CD4-positive, alpha-beta T cell treated with Interleukin-6 at 100 ng/mL for 8 hours (primary cell): ENCODE data around the gene SOWAHC.
"Not testable (repeated sequence)": the region's sequence is repeated elsewhere in the genome, so short reads cannot be mapped to it uniquely, and the experiment has no call there.

Experiments
- DNase-seq: peaks from one replicate; pipeline ENCODE4 v3.0.0-alpha.2; 2020; ENCODE audit warnings: mixed read lengths, low spot score

SOWAHC gene

GRCh38 chr2:109613922-109614714 is at the start of gene SOWAHC, which contains the start of gene SEPTIN10:
Gene SOWAHC, plus strand, starts transcription at chr2:109614364. Its CDS starts 126 bp downstream, at chr2:109614490.
Gene SEPTIN10, minus strand, starts transcription at chr2:109613966. Its CDS starts 139 bp downstream, at chr2:109613827.
- peak; percentile 73 for DNase-seq

- DNase-seq: no peak
Observed at GRCh38 chr2:109575373-109575772, 38.8 kb upstream of the SOWAHC start.

- not testable (repeated sequence) for DNase-seq
Observed at GRCh38 chr2:109577630-109578029, 36.5 kb upstream of the SOWAHC start.

- DNase-seq: no peak
Observed at GRCh38 chr2:109582928-109583895, 31.0 kb upstream of the SOWAHC start.

GRCh38 chr2:109586687-109587086 is 27.5 kb upstream of the SOWAHC start:
- no peak for DNase-seq

- no peak for DNase-seq
Observed at GRCh38 chr2:109591206-109591605, 23.0 kb upstream of the SOWAHC start.

GRCh38 chr2:109592905-109593304 is 21.3 kb upstream of the SOWAHC start:
- DNase-seq: no peak

GRCh38 chr2:109594246-109594885 is 19.8 kb upstream of the SOWAHC start:
- DNase-seq: no peak

- DNase-seq: no peak
Observed at GRCh38 chr2:109595644-109596043, 18.5 kb upstream of the SOWAHC start.

GRCh38 chr2:109597283-109597682 is 16.9 kb upstream of the SOWAHC start:
- no peak for DNase-seq

- DNase-seq: no peak
Observed at GRCh38 chr2:109601783-109602182, 12.4 kb upstream of the SOWAHC start.

GRCh38 chr2:109602617-109603188 is 11.5 kb upstream of the SOWAHC start:
- DNase-seq: no peak

- DNase-seq: no peak
Observed at GRCh38 chr2:109604597-109604996, 9.6 kb upstream of the SOWAHC start.

- DNase-seq: no peak
Observed at GRCh38 chr2:109607766-109608165, 6.4 kb upstream of the SOWAHC start.

- no peak for DNase-seq
Observed at GRCh38 chr2:109609352-109610024, 4.7 kb upstream of the SOWAHC start.

GRCh38 chr2:109611467-109612095 is 2.6 kb upstream of the SOWAHC start:
- no peak for DNase-seq

- DNase-seq: no peak
Observed at GRCh38 chr2:109613081-109613921, 863 bp upstream of the SOWAHC start.

- DNase-seq: no peak
Observed at GRCh38 chr2:109614715-109615636, 812 bp downstream of the SOWAHC start.
